ENCODE results near the gene MYEF2. TPM values are rescaled to one million over a fixed set of nuclear protein-coding genes. Genes with fewer than 3 reads are reported as not detected.

MYEF2 gene
- total and polyA plus RNA-seq, 2 of the 13 experiments (the other 11 are each of a cell fraction or from before 2014, with no cell fraction given) = 10.3 to 10.5 TPM

DNA sequence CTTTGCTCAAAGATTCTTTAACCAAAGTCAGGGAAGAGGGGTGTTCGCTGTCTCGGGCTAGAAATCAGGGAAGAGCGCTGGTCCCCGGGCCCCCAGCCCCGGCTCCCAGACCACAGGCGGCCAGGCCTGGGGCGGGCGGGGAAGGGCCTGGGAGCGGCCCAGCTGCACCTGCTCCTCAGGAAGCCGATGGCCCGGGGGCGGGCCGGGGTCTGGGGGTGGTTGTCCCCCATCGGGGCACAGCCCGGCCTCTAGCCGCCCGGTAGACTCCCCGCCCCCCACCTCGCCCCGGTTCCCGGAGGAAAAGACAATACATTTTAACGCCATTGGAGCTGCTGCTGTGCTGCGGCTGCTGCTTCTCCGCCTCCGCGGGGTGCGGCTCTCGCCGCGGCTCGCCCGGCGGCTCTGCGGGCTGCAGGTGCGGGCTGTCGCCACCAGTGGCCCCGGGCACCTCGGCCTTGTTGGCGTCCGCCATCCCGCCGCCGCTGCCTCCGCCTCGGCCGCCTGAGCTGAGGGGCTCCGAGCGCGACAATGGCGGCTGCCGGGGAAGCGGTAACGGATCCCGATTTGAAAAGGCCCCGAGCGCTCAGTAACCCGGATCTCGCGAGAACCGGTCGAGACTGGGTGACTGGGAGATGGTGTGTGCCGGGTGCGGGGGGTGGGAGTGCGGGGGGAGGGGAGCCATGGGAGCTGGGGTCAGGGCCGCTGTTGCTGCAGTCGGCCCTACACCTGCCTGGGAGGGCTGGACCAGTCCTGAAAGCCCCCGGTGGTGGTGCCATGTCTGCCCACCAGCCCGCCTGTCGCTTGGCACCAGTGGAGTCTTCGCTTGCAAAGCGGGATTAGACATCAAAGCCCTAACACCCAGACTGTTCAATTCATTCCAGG lies at the start of gene MYEF2 (continued):
- TF ChIP-seq SRY (CRISPR knock-in tag; IDR thresholded peaks at IDR 0.05) (no peak), ZNF10 (CRISPR knock-in tag; IDR thresholded peaks at IDR 0.05; ENCODE audit: borderline replicate concordance, low read depth) (no peak), RBFOX2 (IDR thresholded peaks at IDR 0.05; ENCODE audit: low read depth, low read length) (peak; percentile 70), ZNF776 (CRISPR knock-in tag; IDR thresholded peaks at IDR 0.05) (no peak; the same call in 1 of the 2 replicates), ZNF784 (CRISPR knock-in tag; IDR thresholded peaks at IDR 0.05; ENCODE audit: borderline replicate concordance) (no peak), REL (CRISPR knock-in tag; conservative IDR thresholded peaks at IDR 0.05) (0 out of 2 replicates have a peak, but pooled peaks have one; percentile 43), E2F5 (CRISPR knock-in tag; conservative IDR thresholded peaks at IDR 0.05) (peak; percentile 71; the same call in 1 of the 2 replicates), ZC3H13 (CRISPR knock-in tag; IDR thresholded peaks at IDR 0.05) (0 out of 2 replicates have a peak, but pooled peaks have one; percentile 43), CSRNP1 (CRISPR knock-in tag; IDR thresholded peaks at IDR 0.05) (0 out of 2 replicates have a peak, but pooled peaks have one; percentile 32), ARNT2 (CRISPR knock-in tag; IDR thresholded peaks at IDR 0.05; ENCODE audit: low read depth) (peak; percentile 51; the same call in 1 of the 2 replicates), ZFAT (CRISPR knock-in tag; conservative IDR thresholded peaks at IDR 0.05) (no peak), ZNF572 (CRISPR knock-in tag; IDR thresholded peaks at IDR 0.05) (no peak)
- TF ChIP-seq, protein P1, sequence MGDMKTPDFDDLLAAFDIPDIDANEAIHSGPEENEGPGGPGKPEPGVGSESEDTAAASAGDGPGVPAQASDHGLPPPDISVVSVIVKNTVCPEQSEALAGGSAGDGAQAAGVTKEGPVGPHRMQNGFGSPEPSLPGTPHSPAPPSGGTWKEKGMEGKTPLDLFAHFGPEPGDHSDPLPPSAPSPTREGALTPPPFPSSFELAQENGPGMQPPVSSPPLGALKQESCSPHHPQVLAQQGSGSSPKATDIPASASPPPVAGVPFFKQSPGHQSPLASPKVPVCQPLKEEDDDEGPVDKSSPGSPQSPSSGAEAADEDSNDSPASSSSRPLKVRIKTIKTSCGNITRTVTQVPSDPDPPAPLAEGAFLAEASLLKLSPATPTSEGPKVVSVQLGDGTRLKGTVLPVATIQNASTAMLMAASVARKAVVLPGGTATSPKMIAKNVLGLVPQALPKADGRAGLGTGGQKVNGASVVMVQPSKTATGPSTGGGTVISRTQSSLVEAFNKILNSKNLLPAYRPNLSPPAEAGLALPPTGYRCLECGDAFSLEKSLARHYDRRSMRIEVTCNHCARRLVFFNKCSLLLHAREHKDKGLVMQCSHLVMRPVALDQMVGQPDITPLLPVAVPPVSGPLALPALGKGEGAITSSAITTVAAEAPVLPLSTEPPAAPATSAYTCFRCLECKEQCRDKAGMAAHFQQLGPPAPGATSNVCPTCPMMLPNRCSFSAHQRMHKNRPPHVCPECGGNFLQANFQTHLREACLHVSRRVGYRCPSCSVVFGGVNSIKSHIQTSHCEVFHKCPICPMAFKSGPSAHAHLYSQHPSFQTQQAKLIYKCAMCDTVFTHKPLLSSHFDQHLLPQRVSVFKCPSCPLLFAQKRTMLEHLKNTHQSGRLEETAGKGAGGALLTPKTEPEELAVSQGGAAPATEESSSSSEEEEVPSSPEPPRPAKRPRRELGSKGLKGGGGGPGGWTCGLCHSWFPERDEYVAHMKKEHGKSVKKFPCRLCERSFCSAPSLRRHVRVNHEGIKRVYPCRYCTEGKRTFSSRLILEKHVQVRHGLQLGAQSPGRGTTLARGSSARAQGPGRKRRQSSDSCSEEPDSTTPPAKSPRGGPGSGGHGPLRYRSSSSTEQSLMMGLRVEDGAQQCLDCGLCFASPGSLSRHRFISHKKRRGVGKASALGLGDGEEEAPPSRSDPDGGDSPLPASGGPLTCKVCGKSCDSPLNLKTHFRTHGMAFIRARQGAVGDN (CRISPR knock-in tag; IDR thresholded peaks at IDR 0.05) = peak; percentile 76
- TF ChIP-seq, protein P2, sequence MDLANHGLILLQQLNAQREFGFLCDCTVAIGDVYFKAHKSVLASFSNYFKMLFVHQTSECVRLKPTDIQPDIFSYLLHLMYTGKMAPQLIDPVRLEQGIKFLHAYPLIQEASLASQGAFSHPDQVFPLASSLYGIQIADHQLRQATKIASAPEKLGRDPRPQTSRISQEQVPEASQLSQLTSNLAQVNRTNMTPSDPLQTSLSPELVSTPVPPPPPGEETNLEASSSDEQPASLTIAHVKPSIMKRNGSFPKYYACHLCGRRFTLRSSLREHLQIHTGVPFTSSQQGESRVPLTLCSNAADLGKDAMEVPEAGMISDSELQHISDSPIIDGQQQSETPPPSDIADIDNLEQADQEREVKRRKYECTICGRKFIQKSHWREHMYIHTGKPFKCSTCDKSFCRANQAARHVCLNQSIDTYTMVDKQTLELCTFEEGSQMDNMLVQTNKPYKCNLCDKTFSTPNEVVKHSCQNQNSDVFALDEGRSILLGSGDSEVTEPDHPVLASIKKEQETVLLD (CRISPR knock-in tag; IDR thresholded peaks at IDR 0.05; ENCODE audit: low read depth) = peak; percentile 38; the same call in 1 of the 2 replicates
